K562 (cell line): ENCODE measurements around the gene RETSAT. TPM values are rescaled to one million over a fixed set of nuclear protein-coding genes. Genes with fewer than 3 reads are reported as not detected.
A peak's percentile ranks its signal among the peaks of the same experiment; 100 is the strongest.

Source experiments
- CHD1 ChIP-seq: fragments of 200-600 bp; sonication (generic); IDR thresholded peaks from one replicate; pipeline ENCODE4 v1.6.1; 2012; ENCODE audit warnings: mild to moderate bottlenecking, moderate library complexity, low read length, inconsistent platforms
- FIP1L1 ChIP-seq: fragments of 200-400 bp; formaldehyde crosslinking; IDR thresholded peaks from 2 replicates; pipeline ENCODE4 v1.6.1; 2018; ENCODE audit warnings: mild to moderate bottlenecking, low read depth, low read length; ENCODE audit not compliant: poor library complexity, severe bottlenecking
- FOXJ3 ChIP-seq: sonication (generic); formaldehyde crosslinking; IDR thresholded peaks from 2 replicates; pipeline ENCODE4 v1.4.0; 2020; ENCODE audit warnings: mild to moderate bottlenecking, missing genetic modification reagents
- HNRNPL ChIP-seq: fragments of 200-400 bp; formaldehyde crosslinking; IDR thresholded peaks from 2 replicates; pipeline ENCODE4 v1.6.1; 2017; ENCODE audit warnings: low read depth, mild to moderate bottlenecking, low read length
- KDM4B ChIP-seq, 2 experiments: fragments of 450-650 bp in 1 of 2; sonication (generic) in 1 of 2; IDR thresholded peaks; 2 replicates each; pipeline ENCODE4 v1.6.1; 2016 to 2017; ENCODE audit warnings: borderline replicate concordance in 2 of 2, antibody characterized with exemption in 1 of 2, low read depth in 1 of 2, mild to moderate bottlenecking in 1 of 2
- RNF2 ChIP-seq: sonication (generic); IDR thresholded peaks from 2 replicates; pipeline ENCODE4 v1.6.1; 2016
- TFAM ChIP-seq: fragments of 250-450 bp; sonication (Bioruptor Pico); conservative IDR thresholded peaks from 2 replicates; pipeline ENCODE4 v1.5.0; 2021; ENCODE audit warnings: mild to moderate bottlenecking, moderate library complexity
- YBX1 ChIP-seq: fragments of 450-650 bp; IDR thresholded peaks from 2 replicates; pipeline ENCODE4 v1.7.1; 2016; ENCODE audit warnings: mild to moderate bottlenecking
- polyA plus RNA-seq, 8 experiments: library from polyadenylated mRNA; depleted of rRNA in 4 of 8; stranded (reverse) in 5 of 8; unstranded in 3 of 8; fragments of >200 nt; fragmentation: Nextera tagmentation in 2 of 8; fragmentation: Illumina TruSeq in 1 of 8; extraction: Ambion mirVana in 2 of 8; extraction: Trizol in 1 of 8; gene quantifications; 2 replicates each; pipeline versions ENCODE4 v1.2.1 to v1.2.3, GENCODE V29; 2011 to 2014; ENCODE audit warnings: inconsistent platforms in 1 of 8, missing spikeins in 1 of 8
- total RNA-seq, 7 experiments: library from RNA; depleted of rRNA in 6 of 7; stranded (reverse); fragments of >200 nt in 6 of 7; fragmentation: Illumina TruSeq in 2 of 7; extraction: Trizol in 2 of 7; gene quantifications; 2 replicates each; pipeline versions ENCODE4 v1.2.1 to v1.2.3, GENCODE V29; 2011 to 2021; ENCODE audit warnings: low replicate concordance in 1 of 7
- TF ChIP-seq, protein P1 (sequence below): fragments of 450-650 bp; IDR thresholded peaks from 2 replicates; pipeline ENCODE4 v1.6.1; 2016; ENCODE audit warnings: mild to moderate bottlenecking, moderate library complexity
- TF ChIP-seq, protein P2 (sequence below), 3 experiments: fragments of 200-800 bp in 1 of 3; fragments of 250-450 bp in 1 of 3; fragments of 450-650 bp in 1 of 3; sonication (Bioruptor Pico) in 1 of 3; sonication (Bioruptor generic) in 1 of 3; formaldehyde crosslinking in 1 of 3; IDR thresholded peaks; 2 replicates each; pipeline versions ENCODE4 v1.6.1 to v1.8.0; 2016 to 2022; ENCODE audit warnings: mild to moderate bottlenecking in 2 of 3, missing genetic modification characterization in 2 of 3, missing compliant biosample characterization in 1 of 3, moderate library complexity in 1 of 3

RETSAT gene
- total and polyA plus RNA-seq, 9 of the 15 experiments (the other 6 are each of a cell fraction or from before 2014, with no cell fraction given), result 1.9 to 21.6 (median 16.5) TPM

DNA sequence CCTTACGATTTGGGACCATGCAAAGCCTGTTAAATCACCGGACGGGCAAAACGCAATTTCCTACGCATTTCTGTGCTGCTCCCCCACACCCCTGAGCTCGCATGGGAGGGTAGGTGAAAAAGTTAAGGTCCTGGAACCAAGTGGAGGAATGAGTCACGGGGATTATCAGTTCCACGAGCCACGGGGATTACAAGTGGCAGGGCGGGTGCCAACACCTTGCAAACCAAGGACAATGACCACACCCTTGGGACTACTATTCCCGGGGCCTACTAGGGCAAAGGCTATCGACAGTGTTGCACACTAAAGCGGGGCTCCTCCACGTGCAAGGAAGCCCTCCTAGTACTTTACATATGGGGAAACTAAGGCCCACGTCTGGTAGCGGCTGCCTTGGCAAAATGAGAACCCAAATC lies 447 bp downstream of the RETSAT start (continued):
- TF ChIP-seq, protein P1, sequence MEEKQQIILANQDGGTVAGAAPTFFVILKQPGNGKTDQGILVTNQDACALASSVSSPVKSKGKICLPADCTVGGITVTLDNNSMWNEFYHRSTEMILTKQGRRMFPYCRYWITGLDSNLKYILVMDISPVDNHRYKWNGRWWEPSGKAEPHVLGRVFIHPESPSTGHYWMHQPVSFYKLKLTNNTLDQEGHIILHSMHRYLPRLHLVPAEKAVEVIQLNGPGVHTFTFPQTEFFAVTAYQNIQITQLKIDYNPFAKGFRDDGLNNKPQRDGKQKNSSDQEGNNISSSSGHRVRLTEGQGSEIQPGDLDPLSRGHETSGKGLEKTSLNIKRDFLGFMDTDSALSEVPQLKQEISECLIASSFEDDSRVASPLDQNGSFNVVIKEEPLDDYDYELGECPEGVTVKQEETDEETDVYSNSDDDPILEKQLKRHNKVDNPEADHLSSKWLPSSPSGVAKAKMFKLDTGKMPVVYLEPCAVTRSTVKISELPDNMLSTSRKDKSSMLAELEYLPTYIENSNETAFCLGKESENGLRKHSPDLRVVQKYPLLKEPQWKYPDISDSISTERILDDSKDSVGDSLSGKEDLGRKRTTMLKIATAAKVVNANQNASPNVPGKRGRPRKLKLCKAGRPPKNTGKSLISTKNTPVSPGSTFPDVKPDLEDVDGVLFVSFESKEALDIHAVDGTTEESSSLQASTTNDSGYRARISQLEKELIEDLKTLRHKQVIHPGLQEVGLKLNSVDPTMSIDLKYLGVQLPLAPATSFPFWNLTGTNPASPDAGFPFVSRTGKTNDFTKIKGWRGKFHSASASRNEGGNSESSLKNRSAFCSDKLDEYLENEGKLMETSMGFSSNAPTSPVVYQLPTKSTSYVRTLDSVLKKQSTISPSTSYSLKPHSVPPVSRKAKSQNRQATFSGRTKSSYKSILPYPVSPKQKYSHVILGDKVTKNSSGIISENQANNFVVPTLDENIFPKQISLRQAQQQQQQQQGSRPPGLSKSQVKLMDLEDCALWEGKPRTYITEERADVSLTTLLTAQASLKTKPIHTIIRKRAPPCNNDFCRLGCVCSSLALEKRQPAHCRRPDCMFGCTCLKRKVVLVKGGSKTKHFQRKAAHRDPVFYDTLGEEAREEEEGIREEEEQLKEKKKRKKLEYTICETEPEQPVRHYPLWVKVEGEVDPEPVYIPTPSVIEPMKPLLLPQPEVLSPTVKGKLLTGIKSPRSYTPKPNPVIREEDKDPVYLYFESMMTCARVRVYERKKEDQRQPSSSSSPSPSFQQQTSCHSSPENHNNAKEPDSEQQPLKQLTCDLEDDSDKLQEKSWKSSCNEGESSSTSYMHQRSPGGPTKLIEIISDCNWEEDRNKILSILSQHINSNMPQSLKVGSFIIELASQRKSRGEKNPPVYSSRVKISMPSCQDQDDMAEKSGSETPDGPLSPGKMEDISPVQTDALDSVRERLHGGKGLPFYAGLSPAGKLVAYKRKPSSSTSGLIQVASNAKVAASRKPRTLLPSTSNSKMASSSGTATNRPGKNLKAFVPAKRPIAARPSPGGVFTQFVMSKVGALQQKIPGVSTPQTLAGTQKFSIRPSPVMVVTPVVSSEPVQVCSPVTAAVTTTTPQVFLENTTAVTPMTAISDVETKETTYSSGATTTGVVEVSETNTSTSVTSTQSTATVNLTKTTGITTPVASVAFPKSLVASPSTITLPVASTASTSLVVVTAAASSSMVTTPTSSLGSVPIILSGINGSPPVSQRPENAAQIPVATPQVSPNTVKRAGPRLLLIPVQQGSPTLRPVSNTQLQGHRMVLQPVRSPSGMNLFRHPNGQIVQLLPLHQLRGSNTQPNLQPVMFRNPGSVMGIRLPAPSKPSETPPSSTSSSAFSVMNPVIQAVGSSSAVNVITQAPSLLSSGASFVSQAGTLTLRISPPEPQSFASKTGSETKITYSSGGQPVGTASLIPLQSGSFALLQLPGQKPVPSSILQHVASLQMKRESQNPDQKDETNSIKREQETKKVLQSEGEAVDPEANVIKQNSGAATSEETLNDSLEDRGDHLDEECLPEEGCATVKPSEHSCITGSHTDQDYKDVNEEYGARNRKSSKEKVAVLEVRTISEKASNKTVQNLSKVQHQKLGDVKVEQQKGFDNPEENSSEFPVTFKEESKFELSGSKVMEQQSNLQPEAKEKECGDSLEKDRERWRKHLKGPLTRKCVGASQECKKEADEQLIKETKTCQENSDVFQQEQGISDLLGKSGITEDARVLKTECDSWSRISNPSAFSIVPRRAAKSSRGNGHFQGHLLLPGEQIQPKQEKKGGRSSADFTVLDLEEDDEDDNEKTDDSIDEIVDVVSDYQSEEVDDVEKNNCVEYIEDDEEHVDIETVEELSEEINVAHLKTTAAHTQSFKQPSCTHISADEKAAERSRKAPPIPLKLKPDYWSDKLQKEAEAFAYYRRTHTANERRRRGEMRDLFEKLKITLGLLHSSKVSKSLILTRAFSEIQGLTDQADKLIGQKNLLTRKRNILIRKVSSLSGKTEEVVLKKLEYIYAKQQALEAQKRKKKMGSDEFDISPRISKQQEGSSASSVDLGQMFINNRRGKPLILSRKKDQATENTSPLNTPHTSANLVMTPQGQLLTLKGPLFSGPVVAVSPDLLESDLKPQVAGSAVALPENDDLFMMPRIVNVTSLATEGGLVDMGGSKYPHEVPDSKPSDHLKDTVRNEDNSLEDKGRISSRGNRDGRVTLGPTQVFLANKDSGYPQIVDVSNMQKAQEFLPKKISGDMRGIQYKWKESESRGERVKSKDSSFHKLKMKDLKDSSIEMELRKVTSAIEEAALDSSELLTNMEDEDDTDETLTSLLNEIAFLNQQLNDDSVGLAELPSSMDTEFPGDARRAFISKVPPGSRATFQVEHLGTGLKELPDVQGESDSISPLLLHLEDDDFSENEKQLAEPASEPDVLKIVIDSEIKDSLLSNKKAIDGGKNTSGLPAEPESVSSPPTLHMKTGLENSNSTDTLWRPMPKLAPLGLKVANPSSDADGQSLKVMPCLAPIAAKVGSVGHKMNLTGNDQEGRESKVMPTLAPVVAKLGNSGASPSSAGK, result peak; percentile 60
- TF ChIP-seq YBX1, result no peak
- TF ChIP-seq, protein P2, sequence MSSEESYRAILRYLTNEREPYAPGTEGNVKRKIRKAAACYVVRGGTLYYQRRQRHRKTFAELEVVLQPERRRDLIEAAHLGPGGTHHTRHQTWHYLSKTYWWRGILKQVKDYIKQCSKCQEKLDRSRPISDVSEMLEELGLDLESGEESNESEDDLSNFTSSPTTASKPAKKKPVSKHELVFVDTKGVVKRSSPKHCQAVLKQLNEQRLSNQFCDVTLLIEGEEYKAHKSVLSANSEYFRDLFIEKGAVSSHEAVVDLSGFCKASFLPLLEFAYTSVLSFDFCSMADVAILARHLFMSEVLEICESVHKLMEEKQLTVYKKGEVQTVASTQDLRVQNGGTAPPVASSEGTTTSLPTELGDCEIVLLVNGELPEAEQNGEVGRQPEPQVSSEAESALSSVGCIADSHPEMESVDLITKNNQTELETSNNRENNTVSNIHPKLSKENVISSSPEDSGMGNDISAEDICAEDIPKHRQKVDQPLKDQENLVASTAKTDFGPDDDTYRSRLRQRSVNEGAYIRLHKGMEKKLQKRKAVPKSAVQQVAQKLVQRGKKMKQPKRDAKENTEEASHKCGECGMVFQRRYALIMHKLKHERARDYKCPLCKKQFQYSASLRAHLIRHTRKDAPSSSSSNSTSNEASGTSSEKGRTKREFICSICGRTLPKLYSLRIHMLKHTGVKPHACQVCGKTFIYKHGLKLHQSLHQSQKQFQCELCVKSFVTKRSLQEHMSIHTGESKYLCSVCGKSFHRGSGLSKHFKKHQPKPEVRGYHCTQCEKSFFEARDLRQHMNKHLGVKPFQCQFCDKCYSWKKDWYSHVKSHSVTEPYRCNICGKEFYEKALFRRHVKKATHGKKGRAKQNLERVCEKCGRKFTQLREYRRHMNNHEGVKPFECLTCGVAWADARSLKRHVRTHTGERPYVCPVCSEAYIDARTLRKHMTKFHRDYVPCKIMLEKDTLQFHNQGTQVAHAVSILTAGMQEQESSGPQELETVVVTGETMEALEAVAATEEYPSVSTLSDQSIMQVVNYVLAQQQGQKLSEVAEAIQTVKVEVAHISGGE (CRISPR knock-in tag; IDR thresholded peaks at IDR 0.05), result no peak; a peak in 1 of 6 replicates
- no peak for TF ChIP-seq FOXJ3
- TF ChIP-seq KDM4B (IDR thresholded peaks at IDR 0.05; ENCODE audit: borderline replicate concordance in 2 of 2, low read depth in 1 of 2), result no peak
- no peak for TF ChIP-seq RNF2
- TF ChIP-seq CHD1, result peak; percentile 35
- TF ChIP-seq FIP1L1, result no peak
- TF ChIP-seq TFAM (CRISPR knock-in tag), result no peak
- TF ChIP-seq HNRNPL, result 0 out of 2 replicates have a peak, but pooled peaks have one; percentile 15
